Left colon (tissue), 2 donors: ENCODE data around the gene GLS2. TPM values are rescaled to one million over a fixed set of nuclear protein-coding genes. Genes with fewer than 3 reads are reported as not detected.
"Not testable (repeated sequence)": the region's sequence is repeated elsewhere in the genome, so short reads cannot be mapped to it uniquely, and the experiment has no call there.

ENCODE experiments used
- ATAC-seq: fragments of 200-7000 bp; cut with Tn5 transposase; one replicate; pipeline ENCODE4 v1.9.1; 2020; ENCODE audit warnings: mild to moderate bottlenecking, moderate library complexity
- DNase-seq, 2 donors: peaks; one replicate each; pipeline ENCODE4 v3.0.0-alpha.2; 2020
- intact Hi-C, 2 donors: fragments of 100-400 bp; cut with DNase I in 1 of 2; cut with micrococcal nuclease in 1 of 2; formaldehyde crosslinking; loops; one replicate each; pipeline versions ENCODE4 v1.11.2 to v1.14.0; 2022; cut with DNase I, micrococcal nuclease
- total RNA-seq, 2 donors: library from RNA; stranded (reverse); fragmentation: NEBNext Ultra II Directional; extraction: Animal tissue kit (Norgen Biotek cat#: 25700); gene quantifications; one replicate each; pipeline ENCODE4 v1.2.1, GENCODE V29; 2021
- donor health status: DM: no; HTN: no; CAD: no.
- donor health status: DM: yes; HTN: yes; CAD: no.

The GLS2 gene
- total RNA-seq, 2 donors from 2014 or later: 0.53 to 1.0 TPM

DNA sequence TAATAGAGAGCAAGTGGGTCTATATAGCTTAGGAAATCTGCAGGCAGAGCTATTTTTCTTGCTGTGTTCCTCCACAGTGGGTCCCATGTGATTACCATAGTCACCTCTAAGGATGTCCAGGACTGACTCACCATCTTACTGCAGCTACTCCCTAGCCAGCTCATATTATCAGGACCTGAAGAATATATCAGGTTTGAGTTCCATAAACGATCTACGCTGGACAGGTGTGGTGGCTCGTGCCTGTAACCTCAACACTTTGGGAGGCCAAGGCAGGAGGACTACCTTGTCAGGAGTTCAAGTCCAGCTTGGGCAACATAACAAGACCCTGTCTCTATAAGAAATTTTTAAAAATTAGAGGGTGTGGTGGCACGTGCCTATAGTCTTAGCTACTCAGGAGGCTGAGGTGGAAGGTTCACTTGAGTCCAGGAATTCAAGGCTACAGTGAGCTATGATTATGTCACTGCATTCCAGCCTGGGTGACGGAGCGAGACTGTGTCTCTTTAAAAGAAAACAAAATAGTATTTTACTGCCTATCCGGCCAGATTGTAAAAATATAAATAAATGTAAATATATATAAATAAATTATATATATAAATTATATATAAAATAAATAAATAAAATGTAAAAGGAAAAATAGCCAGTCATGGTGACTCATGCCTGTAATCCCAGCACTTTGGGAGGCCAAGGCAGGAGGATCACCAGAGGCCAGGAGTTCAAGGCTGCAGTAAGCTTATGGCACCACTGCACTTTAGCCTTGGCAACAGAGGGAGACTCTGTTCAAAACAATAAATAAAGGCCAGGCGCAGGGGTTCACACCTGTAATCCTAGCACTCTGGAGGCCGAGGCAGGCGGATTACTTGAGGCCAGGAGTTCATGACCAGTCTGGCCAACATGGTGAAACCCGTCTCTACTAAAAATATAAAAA is 26.5 kb downstream of the GLS2 start:
- intact Hi-C loops: loop anchor here in 1 of 2 donors (10.0 kb wide), 1 partner anchor 147 kb away; the partner anchor contains the start of gene CNPY2
- ATAC-seq (no peak), DNase-seq (no peak)

- intact Hi-C loops: no loop called here
- no peak for DNase-seq
- ATAC-seq: no peak
Observed at GRCh38 chr12:56457817-56458216, 30.1 kb downstream of the GLS2 start.

DNA sequence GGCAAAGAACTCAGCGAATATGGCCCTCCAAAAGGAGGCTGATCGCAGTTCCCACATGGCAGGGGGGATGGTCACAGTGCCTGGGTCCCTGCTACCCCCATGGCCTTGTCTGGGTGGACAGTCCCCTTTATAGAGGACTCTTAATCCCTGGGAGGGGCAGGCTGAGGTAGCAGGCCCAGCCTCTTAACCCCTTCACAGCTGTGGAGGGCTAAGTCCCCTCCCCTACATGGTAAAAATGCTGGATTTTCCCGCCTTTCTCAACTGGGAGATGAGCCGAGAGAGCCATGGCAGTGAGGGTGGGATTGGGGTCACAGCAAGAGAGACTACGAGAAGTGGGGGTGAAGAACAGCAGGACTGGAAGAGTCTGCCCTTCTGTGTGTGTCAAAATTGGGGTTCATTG is 33.4 kb downstream of the GLS2 start, which contains the start of gene MIP:
MIP (minus strand) TSS at position 101 of the 400 bp plus-strand sequence; CDS start at position 57, 44 bp downstream.
- no peak for DNase-seq
- no peak for ATAC-seq
- intact Hi-C loops: no loop called here

DNA sequence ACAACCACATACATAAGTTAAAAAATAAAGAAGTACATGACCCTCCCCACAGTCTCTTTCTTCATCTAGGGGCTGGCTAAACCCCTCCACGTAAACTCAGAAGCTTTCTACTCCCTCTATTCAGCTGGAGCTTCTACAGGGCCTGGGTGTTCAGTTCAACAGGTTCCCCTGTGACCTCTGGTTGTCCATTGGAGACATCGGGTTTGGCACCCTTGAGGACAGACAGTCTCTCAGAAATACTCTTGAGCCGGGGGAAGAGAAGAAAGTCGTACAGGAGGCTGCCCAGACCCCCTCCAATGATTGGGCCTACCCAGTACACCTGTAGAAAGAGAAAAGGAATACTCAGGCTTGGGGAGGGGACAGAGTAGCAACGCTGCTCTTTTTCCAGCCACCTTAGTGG is 36.8 kb downstream of the GLS2 start:
- DNase-seq: no peak
- no peak for ATAC-seq
- intact Hi-C loops: no loop called here

GRCh38 chr12:56450241-56450640 is 37.7 kb downstream of the GLS2 start:
- intact Hi-C loops: no loop called here

GRCh38 chr12:56449622-56449984 is 38.4 kb downstream of the GLS2 start:
- ATAC-seq (peak; percentile 3), DNase-seq (no peak)
- intact Hi-C loops: no loop called here

More at GRCh38 chr12:56450241-56450640, 37.7 kb downstream of the GLS2 start:
- no peak for DNase-seq
- ATAC-seq: no peak

DNA sequence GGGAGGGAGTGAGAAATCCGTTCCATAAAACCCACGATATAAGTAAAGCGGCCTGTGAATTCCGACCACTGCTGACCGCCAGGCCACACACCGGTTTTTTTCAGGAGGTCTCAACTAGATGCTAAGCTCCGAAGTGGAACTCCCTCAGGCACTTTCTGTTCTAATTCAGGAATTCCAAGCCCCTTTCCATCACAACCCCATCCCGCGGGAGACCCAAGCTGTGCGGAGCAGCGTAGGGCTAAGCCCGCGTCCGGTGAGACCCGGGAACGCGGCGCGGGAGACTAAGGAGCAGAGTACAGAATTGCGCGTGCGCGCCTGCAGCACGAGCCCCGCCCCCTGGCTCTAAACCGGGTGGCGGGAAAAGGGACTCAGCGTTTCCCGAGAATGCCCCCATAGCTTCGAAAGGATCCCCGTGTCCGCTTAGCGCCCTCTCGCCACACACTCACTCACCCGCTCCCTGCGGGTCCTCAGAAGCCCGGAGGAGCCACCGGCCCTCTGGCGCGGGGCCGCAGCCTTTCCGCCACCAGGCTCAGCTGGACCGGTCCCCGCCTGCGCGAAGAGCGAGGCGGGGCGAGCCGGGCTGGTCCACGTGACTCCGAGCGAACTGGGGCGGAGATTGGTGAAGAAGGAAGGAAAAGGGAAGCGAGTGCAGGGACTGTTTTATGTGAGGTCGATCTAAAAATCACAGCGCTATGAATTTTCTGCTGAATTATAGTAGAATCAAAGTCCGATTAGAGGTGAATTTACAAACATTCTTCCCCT is 38.9 kb downstream of the GLS2 start, which contains the start of gene TIMELESS:
TIMELESS (minus strand) TSS at position 567 of the 762 bp plus-strand sequence. CDS start 15,256 bp downstream, outside the sequence.
- ATAC-seq: peak; percentile 98
- intact Hi-C loops: no loop called here
- DNase-seq: peak; percentile 90

DNA sequence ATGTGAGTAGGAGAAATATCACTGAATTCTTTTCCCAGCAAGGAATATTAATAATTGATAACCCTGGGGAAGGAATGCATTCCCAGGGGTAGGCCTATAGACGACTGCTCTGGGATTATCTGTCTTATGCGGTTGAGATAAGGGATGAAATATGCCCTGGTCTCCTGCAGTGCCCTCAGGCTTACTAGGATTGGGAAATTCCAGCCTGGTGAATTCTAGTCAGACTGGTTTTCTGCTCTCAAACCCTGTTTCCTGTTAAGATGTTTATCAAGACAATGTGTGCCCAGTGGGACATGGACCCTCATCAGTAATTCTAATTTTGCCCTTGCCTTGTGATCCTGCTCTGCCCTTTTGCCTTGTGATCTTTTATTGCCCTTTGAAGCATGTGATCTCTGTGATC is 44.8 kb downstream of the GLS2 start:
- intact Hi-C loops, ATAC-seq, DNase-seq: not testable (repeated sequence)

GRCh38 chr12:56437430-56438176 is 50.4 kb downstream of the GLS2 start:
- DNase-seq (no peak), ATAC-seq (no peak)
- intact Hi-C loops: no loop called here

DNA sequence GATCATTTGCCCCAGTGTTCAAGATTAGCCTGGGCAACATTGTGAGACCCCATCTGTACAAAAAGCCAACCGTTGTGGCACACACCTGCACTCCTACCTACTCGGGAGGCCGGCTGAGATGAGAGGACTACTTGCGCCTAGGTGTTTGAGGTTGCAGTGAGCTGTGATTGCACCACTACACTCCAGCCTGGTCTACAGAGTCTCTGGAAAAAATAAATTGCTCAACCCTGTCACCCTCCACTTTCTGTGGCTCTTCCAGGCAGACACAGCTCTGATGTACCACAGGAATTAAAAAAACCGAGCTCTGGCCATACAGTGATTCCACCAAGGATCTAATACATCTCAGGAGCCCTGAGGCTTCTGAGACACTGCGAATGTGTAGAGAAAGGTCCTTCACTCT is 53.1 kb downstream of the GLS2 start:
- no peak for ATAC-seq
- intact Hi-C loops: no loop called here
- no peak for DNase-seq

DNA sequence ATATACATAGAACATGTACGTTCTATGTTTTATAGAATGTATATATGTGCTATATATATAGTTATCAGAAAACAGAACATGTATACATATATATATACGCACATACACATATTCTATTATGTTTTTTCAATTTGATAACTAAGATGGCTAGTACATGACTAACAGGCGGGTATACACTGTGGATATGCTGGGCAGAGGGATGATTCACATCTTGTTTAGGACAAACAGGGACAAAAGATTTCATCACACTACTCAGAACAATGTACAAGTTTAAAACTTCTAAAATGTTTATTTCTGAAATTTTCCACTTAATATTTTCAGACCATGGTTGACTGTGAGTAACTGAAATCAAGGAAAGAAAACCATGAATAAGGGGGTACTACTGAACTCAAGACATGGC is 56.1 kb downstream of the GLS2 start:
- no peak for DNase-seq
- intact Hi-C loops: no loop called here
- no peak for ATAC-seq

GRCh38 chr12:56431288-56431687 is 56.7 kb downstream of the GLS2 start:
- intact Hi-C loops: no loop called here
- DNase-seq: no peak
- ATAC-seq: no peak

DNA sequence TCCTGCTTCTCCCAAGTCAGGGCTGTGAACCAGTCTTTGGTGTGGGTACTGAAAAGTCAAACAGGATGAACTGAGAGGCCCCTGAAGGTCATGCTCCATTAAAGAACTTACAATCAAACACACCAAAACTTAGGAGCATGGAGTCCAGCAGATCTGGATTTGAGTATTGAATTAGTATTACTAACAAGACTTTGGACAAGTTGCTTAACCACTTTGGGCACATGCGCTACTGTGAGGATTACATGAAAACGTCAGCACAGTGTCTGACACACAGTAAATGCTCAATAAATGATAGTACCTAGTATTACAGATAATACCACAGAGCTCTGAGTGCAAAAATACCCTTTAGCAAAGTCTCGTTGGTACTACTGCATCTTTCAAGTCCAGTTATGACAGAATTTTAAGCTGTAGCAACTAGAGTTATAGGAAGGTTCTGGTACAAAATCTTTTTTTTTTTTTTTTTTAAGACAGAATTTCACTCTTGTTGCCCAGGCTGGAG is 62.0 kb downstream of the GLS2 start:
- no peak for ATAC-seq
- intact Hi-C loops: no loop called here

DNA sequence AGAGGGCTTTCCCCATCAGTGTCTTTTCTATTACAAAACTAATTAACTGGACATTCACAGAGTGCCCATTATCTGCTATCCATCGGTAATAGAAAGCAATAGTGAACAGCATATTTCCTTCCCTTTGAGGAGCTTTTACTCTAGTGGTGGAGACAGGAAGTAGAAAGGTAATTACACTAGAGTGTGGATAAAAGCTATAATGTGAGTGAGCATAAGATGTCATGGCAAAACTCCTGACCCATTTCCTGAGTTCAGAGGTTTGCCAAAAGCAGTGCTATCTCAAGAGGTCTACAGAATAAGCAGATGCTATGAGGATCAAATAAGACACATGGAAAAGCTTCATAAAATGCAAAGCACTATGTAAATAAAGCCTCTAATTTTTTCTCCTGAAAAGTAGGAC is 62.8 kb downstream of the GLS2 start:
- intact Hi-C loops: no loop called here
- ATAC-seq: no peak
- no peak for DNase-seq

More for the DNA sequence above, 62.0 kb downstream of the GLS2 start:
- DNase-seq: no peak

Other genes with a start within 250 kb of the GLS2 start
- 10 to 100 TPM; 47.4 to 54.8 TPM for gene ANKRD52, start 229.8 kb downstream of the GLS2 start, total RNA-seq
- 1 to 10 TPM; 4.1 to 5.3 TPM for gene COQ10A, start 221.2 kb downstream of the GLS2 start, total RNA-seq
- gene CS, start 187.8 kb downstream of the GLS2 start, total RNA-seq: 100 to 1,000 TPM; 304 to 403 TPM
- 10 to 100 TPM; 70.8 to 90.5 TPM for gene CNPY2, start 172.2 kb downstream of the GLS2 start, total RNA-seq
- 10 to 100 TPM; 46.4 to 53.8 TPM for gene PAN2, start 154.2 kb downstream of the GLS2 start, total RNA-seq
- gene IL23A, start 149.3 kb downstream of the GLS2 start, total RNA-seq: not detected
- 10 to 100 TPM; 77.7 to 79.2 TPM for gene STAT2, start 128.1 kb downstream of the GLS2 start, total RNA-seq
- gene APOF, start 125.3 kb downstream of the GLS2 start, total RNA-seq: not detected
- 1 to 10 TPM; 5.8 to 9.7 TPM for gene TIMELESS, start 38.7 kb downstream of the GLS2 start, total RNA-seq
- not detected for gene MIP, start 33.5 kb downstream of the GLS2 start, total RNA-seq
- 1 to 10 TPM; 3.9 to 5.2 TPM for gene SPRYD4, start 19.6 kb downstream of the GLS2 start, total RNA-seq
- gene RBMS2, start 33.7 kb upstream of the GLS2 start, total RNA-seq: 10 to 100 TPM; 33.9 to 40.2 TPM
- gene BAZ2A, start 142.2 kb upstream of the GLS2 start, total RNA-seq: 100 to 1,000 TPM; 105 to 107 TPM
- gene ATP5F1B, start 157.8 kb upstream of the GLS2 start, total RNA-seq: 1,000 to 10,000 TPM; 1,197 to 1,516 TPM
- 100 to 1,000 TPM; 149 to 160 TPM for gene PTGES3, start 200.1 kb upstream of the GLS2 start, total RNA-seq
- 100 to 1,000 TPM; 617 to 625 TPM for gene NACA, start 237.1 kb upstream of the GLS2 start, total RNA-seq